Measurements from ENCODE around the gene PLA2G4A.
A peak's percentile ranks its signal among the peaks of the same experiment; 100 is the strongest.

PLA2G4A gene

GRCh38 chr1:186858923-186859322 is 30.2 kb downstream of the PLA2G4A start:
- TF ChIP-seq, protein P1, sequence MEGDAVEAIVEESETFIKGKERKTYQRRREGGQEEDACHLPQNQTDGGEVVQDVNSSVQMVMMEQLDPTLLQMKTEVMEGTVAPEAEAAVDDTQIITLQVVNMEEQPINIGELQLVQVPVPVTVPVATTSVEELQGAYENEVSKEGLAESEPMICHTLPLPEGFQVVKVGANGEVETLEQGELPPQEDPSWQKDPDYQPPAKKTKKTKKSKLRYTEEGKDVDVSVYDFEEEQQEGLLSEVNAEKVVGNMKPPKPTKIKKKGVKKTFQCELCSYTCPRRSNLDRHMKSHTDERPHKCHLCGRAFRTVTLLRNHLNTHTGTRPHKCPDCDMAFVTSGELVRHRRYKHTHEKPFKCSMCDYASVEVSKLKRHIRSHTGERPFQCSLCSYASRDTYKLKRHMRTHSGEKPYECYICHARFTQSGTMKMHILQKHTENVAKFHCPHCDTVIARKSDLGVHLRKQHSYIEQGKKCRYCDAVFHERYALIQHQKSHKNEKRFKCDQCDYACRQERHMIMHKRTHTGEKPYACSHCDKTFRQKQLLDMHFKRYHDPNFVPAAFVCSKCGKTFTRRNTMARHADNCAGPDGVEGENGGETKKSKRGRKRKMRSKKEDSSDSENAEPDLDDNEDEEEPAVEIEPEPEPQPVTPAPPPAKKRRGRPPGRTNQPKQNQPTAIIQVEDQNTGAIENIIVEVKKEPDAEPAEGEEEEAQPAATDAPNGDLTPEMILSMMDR (IDR thresholded peaks at IDR 0.05; ENCODE audit: insufficient read depth, low read length, missing control alignments): no peak
- ChIA-PET CTCF (interaction anchor here (1.2 kb wide), 1 partner anchor 9 kb away, joined by 4 read pairs; no protein-coding TSS in a partner anchor), POLR2A (no interaction called here)
- DNase-seq (ENCODE audit: low read depth, low spot score): peak; percentile 52
- H3K4me3 ChIP-seq (ENCODE audit: low read depth, low read length): no peak overlapping the region

DNA sequence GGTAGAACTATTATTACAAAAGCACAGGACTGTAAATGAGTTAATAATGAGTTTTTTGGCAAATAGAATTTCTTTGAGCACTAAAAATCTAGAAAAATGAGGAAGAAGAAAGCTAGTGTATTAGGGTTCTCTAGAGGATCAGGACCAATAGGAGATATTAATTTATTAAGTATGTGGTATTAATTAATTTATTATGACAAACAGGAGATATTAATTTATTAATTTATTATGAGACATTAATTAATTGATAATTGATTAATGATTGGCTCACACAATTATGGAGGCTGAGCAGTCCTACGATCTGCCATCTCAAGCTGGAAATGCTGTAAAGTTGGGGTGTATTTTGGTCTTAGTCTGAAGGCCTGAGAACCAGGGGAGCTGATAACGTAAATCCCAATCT is 31.2 kb downstream of the PLA2G4A start:
- ChIA-PET CTCF (interaction anchor here (0.6 to 1.3 kb wide), 3 partner anchors 12 to 378 kb away, joined by 3 read pairs; no protein-coding TSS in a partner anchor), POLR2A (no interaction called here)
- TF ChIP-seq, protein P1 (IDR thresholded peaks at IDR 0.05; ENCODE audit: insufficient read depth, low read length, missing control alignments): no peak
- no peak overlapping the region for H3K4me3 ChIP-seq (ENCODE audit: low read depth, low read length)
- no peak for DNase-seq (ENCODE audit: low read depth, low spot score)

DNA sequence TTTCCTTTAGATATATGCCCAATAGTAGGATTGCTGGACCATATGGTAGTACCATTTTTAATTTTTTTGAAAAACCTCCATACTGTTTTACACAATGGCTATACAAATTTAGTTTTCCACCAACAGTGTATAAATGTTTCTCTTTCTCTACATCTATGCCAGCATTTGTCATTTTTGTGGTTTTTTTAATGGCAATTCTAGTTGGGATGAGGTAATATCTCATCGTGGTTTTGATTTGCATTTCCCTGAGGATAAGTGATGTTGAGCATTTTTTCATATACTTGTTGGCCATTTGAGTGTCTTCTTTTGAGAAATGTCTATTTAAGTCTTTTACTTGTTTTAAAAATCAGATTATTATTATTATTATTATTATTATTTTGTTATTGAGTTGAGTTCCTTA is 35.5 kb downstream of the PLA2G4A start:
- no peak overlapping the region for H3K4me3 ChIP-seq (ENCODE audit: low read depth, low read length)
- no peak for DNase-seq (ENCODE audit: low read depth, low spot score)
- TF ChIP-seq, protein P1 (IDR thresholded peaks at IDR 0.05; ENCODE audit: insufficient read depth, low read length, missing control alignments): no peak
- ChIA-PET POLR2A (no interaction called here), CTCF (no interaction called here)

GRCh38 chr1:186865253-186865652 is 36.5 kb downstream of the PLA2G4A start:
- H3K4me3 ChIP-seq (ENCODE audit: low read depth, low read length): no peak overlapping the region
- TF ChIP-seq, protein P1 (IDR thresholded peaks at IDR 0.05; ENCODE audit: insufficient read depth, low read length, missing control alignments): no peak
- ChIA-PET POLR2A (no interaction called here), CTCF (no interaction called here)
- no peak for DNase-seq (ENCODE audit: low read depth, low spot score)

DNA sequence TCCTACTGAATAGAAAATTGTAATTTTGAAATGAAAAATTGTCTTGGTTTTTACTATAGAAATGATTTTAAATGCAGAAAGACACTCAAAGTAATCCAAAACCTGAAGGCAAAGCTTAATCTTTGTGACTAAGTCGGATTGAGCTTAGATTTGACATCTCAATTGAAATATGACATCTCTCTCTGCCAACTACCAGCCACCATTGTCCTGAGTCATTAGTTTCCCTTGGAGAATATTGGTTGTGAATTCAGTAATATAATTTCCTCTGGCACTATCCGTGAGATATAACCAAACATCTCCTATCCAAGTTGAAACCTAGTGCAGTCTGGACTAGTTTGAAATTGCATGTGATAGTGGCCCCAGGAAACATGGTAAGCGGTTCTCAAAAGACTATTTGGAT is 37.1 kb downstream of the PLA2G4A start:
- no peak for DNase-seq (ENCODE audit: low read depth, low spot score)
- TF ChIP-seq, protein P1 (IDR thresholded peaks at IDR 0.05; ENCODE audit: insufficient read depth, low read length, missing control alignments): no peak
- H3K4me3 ChIP-seq (ENCODE audit: low read depth, low read length): no peak overlapping the region
- ChIA-PET POLR2A (no interaction called here), CTCF (no interaction called here)

GRCh38 chr1:186869526-186870228 is 40.9 kb downstream of the PLA2G4A start:
- ChIA-PET POLR2A (no interaction called here), CTCF (no interaction called here)
- TF ChIP-seq, protein P1 (IDR thresholded peaks at IDR 0.05; ENCODE audit: insufficient read depth, low read length, missing control alignments): no peak
- DNase-seq (ENCODE audit: low read depth, low spot score): no peak
- no peak overlapping the region for H3K4me3 ChIP-seq (ENCODE audit: low read depth, low read length)
